NOMO-1 treated with dmso at 0.1 percent for 144 hours (cell line): Measurements from ENCODE around the gene CDK5.
"Not testable (repeated sequence)": the region's sequence is repeated elsewhere in the genome, so short reads cannot be mapped to it uniquely, and the experiment has no call there.

Source experiments
- DNase-seq: peaks from one replicate; lab custom pipeline; 2025; ENCODE audit not compliant: unreplicated experiment; lab: John Stamatoyannopoulos, UW

CDK5 gene

DNA sequence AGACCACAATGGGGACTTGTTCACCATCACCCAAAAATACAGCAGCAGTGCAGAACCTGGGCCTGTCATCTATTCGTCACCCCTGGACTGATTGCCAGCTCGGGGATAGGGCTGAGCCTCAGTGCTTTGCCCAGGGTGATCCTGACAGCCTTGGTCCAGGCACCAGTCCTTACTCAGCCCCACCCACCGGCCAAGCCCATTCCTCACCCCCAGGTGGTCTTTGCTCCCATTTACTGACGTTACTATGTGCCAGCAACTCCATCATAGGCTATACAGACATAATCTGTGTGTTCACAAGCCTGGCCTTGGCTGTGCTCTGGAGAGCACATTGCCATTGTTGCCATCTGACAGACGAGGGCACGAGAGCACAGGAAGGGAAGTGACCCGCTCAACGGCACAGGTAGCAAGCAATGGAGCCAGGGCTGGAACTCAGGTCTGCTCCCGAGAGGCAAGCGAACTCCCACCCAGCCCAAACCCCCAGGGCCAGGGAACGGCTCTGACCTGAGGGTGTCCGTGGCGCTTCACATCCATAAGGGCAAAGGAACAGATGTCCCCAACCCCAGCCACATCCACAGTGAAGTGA lies 40.2 kb downstream of the CDK5 start:
- DNase-seq = no peak

DNA sequence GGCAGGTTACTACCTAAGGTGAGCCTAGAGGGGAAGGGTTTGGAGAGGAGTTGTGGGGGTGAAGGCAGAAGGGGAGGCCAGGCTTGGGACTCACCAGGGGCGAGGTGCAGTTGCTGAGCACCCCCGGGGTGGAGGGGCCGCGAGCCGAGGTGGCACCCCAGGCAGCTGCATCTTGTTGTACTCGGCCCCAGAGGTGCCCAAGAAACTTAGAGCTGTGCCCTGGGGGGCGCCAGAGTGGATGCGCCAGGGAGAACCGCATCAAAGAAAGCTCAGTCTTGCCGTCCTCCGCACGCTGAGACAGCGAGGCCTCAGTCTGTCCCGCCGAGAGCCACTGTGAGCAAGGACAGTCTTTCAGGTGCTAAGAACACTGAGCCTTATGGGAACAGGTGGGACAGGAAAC lies 40.8 kb downstream of the CDK5 start:
- DNase-seq = no peak

DNA sequence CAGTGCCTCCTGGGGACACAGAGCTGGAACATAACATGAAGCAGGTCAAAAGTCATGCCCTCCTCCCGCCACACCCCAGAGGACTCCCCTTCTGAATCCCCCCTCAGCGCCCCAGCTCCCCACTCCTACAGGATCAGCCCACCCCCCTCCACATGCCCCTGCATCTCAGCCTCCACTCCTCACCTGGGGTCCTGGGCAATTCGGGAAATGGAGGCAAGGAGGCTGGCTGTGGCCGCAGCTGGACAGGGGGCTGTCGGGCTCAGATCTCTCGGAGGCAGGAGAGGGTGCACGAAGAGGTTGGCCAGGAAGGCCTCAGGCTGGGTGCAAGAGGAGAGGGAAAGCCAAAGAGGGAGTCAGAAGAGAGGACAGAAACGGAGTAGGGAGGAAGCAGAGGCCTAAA lies 41.2 kb downstream of the CDK5 start:
- DNase-seq = no peak

DNA sequence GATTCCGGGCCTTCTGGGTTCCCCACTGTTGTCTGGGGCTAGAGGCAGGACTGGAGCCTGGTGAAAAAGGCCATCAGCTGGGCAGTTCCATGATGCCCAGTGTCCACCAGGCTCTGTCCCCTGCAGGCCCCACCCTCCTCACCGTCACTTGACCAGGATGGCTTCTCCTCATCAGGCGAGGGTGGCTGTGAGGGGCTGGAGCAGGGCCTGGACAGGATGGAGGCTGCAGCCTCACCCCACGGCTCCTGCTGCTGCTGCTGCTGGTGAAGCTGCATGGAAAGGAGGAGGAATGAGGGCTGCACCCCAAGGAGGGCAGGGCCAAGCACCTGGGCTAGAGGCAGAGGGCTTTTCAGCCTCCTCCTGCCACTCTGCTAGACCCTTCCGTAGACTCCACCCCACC lies 41.7 kb downstream of the CDK5 start:
- no peak for DNase-seq

DNA sequence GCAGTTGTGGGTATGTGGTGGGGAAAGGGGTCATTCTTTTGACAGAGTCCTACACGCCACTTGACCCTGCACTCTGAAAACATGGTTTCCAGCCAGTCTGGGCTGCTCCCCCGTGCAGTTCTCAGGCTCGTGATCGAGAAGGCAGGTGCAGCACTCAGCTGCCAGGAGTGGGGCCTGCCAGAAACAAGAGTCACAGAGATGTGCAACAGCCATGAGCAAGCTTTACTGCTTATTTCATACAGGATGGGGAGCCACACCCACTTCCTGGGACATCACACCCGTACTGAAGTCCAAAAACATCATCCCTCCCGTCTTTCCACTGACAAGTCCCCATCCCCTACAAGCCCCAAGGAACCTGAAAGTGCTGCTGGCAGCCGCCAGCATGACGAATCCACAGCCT lies 42.7 kb downstream of the CDK5 start:
- no peak for DNase-seq

DNA sequence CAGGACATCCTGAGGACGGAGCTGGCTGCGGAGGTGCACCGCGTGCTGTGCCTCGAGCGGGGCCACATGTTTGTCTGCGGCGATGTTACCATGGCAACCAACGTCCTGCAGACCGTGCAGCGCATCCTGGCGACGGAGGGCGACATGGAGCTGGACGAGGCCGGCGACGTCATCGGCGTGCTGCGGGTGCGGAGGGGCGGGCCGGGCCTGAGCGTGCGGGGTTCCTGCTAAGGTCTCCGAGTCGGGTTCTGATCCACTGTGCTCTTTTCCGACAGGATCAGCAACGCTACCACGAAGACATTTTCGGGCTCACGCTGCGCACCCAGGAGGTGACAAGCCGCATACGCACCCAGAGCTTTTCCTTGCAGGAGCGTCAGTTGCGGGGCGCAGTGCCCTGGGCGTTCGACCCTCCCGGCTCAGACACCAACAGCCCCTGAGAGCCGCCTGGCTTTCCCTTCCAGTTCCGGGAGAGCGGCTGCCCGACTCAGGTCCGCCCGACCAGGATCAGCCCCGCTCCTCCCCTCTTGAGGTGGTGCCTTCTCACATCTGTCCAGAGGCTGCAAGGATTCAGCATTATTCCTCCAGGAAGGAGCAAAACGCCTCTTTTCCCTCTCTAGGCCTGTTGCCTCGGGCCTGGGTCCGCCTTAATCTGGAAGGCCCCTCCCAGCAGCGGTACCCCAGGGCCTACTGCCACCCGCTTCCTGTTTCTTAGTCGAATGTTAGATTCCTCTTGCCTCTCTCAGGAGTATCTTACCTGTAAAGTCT lies 43.8 kb downstream of the CDK5 start:
- no peak for DNase-seq

DNA sequence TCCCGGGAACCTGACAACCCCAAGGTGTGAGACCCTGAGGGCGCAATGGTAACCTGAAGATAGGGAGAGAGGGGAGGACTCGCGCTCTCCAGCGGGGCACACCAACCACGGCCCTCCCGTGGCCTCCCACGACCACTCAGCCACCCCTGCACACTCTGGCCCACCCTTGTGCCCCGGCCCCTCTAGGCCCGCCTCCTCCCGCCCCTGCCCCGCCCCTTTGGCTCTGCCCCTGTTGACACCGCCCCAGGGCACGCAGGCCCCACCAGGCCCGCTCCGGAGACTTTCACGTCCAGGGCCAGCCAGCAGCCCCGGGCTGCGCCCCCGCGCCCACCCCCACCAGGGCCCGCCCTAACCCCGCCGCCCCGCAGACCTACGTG lies 44.4 kb downstream of the CDK5 start:
- DNase-seq = no peak

DNA sequence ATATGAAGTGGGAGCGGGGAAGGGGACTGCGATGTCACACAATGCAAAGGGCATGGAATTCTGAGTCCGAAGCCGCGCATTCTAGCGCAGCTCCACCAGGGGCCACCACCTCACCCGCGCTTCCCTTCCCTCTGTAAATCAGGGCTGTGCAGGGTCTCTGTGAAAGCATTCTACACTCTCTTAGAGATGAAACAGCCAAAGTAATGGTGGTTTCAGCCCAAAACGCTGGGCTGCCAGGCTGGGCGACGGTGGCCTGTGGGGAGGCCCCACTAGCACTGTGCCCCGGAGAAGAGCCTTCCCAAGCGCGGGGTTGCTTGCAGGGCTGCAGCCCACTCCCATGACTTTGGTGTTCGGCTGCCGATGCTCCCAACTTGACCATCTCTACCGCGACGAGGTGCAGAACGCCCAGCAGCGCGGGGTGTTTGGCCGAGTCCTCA lies 44.8 kb downstream of the CDK5 start:
- DNase-seq = no peak

DNA sequence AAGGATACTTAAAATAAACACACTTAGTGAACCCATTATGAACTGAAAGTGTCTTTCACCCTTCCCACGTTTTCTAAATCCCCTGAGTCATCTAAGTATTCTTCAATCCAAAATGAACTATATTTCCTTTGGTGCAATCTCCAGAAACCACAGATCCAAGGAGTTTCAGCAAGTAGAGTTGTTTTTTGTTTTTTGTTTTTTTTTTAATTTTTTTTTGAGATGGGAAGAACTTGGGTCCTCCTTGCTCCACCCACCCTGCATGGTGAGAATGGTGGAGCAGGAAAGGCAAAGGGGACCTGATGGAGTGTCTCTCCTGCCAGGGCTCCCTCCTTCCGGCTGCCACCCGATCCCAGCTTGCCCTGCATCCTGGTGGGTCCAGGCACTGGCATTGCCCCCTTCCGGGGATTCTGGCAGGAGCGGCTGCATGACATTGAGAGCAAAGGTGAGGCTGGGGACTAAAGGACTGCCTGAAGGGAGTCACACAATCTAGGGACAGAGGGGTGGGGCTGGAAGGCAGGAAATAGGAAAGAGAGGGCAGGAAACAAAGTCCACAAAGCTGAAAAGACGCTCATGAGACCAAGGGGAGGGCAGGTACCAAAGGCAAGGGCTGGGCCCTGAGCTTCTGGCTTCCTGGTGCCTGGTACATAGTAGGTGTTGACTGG lies 45.5 kb downstream of the CDK5 start:
- no peak for DNase-seq

DNA sequence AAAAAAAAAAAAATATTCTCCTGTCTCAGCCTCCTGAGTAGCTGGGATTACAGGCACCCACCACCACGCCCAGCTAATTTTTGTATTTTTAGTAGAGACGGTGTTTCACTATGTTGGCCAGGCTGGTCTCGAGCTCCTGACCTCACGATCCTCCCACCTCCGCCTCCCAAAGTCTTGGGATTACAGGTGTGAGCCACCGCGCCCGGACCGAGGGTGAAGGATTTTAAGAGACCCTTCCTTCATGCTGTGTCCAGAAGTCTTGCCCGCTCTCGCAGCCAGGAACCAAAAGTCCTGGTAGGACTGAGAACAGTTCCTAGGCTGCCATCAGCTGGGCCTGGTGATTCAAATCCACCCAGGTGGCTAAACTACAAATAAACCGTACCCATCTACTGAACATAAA lies 46.1 kb downstream of the CDK5 start:
- not testable (repeated sequence) for DNase-seq

DNA sequence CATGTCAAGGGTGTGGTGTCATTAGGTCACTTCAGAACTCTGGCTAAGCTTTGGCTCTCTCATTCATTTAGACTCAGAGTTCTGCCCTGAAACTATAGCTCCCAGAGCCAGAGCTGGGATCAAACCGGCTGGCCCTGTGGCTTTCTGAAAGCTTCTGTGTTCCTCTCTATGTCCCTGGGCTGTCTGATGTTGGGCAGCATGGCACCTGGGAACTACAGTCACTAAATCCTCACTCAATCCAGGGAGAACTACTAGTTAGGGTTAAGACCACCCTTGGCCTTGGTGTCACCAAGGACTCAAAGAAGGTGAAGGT lies 46.6 kb downstream of the CDK5 start:
- no peak for DNase-seq

DNA sequence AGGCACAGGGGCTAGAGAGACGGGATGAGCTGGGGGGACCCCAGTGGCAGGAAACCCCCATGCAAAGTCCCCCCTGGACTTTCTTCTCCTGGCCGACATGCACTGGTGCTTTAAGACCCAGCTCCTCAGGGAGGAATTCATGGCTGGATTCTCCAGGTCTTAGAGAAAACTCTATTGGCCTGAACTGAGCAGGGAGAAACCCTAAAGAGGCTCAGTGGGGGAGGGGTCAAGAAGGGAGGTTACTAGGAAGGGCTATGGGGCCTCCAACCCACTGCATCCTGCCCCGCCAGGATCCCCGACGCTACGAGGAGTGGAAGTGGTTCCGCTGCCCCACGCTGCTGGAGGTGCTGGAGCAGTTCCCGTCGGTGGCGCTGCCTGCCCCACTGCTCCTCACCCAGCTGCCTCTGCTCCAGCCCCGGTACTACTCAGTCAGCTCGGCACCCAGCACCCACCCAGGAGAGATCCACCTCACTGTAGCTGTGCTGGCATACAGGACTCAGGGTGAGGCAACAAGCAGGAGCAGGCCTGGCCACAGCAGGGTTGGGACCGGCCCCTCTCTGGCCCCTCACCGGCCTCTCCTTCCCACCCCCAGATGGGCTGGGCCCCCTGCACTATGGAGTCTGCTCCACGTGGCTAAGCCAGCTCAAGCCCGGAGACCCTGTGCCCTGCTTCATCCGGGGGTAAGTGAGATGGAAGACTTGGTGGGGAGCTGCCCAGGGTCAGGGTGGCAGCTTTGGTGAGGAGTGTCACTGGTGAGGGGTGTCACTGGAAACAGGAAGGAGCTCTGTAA lies 47.2 kb downstream of the CDK5 start:
- DNase-seq = no peak

DNA sequence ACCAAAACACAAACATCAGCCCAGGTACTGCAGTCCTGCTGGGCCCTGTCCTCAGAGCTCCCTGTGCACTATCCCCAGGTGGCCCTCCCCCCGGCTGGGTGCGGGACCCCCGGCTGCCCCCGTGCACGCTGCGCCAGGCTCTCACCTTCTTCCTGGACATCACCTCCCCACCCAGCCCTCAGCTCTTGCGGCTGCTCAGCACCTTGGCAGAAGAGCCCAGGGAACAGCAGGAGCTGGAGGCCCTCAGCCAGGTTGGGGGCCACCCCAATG lies 47.7 kb downstream of the CDK5 start:
- DNase-seq = no peak

DNA sequence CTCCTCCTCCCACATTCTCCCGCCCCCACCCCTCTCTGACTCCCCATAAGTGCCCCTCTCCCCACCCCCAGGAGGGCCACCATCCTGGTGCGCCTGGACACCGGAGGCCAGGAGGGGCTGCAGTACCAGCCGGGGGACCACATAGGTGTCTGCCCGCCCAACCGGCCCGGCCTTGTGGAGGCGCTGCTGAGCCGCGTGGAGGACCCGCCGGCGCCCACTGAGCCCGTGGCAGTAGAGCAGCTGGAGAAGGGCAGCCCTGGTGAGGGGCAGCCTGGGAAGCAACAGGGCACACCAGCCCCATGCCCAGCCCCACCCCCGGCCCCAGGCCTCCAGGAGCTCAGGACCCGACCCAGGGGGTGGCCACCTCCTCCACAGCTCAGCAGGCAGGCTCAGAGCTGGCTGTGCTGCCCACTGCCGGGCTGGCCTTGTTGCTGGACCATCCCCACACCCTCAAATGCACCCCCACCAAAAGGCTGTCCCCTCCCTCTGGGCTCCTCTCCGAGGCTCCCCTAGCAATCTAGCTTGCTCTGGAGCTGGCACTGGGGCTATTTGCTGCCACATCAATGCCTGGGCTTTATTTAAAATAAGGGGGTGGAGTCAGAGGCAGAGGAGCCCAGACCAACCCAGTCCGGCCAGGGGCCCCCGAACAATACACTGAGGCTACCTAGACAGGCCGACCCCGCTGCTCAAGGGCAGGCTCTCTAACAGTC lies 48.2 kb downstream of the CDK5 start:
- no peak for DNase-seq

DNA sequence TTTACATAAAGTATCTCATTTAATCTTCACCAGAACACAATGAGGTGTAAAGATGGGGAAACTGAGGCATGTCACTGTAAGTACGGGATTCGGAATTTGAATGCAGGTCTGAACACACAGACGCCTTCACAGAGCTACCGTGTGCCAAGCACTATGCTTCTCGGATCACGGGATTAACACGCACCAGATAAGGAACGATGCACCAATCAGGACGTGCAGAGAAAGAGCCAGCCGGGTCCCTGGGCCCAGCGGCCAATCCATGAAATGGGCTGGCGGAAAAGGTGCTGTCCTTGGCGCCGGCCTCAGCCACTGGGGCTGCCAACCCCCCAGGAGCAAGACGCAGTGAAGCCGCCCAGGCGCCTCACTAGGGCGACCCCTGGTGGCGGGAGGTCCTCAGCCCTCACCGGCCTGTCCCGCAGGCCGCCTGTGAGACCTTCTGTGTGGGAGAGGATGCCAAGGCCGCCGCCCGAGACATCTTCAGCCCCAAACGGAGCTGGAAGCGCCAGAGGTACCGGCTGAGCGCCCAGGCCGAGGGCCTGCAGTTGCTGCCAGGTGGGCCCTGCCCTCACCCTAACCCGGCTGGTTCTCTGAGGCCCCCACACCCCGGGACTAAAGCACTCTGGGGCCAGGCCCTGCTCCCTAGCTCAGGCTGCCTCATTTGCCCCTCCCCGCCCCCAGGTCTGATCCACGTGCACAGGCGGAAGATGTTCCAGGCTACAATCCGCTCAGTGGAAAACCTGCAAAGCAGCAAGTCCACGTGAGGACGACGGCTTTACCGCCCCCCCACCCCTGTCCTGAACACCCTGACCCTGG lies 49.0 kb downstream of the CDK5 start:
- DNase-seq = peak; percentile 41

DNA sequence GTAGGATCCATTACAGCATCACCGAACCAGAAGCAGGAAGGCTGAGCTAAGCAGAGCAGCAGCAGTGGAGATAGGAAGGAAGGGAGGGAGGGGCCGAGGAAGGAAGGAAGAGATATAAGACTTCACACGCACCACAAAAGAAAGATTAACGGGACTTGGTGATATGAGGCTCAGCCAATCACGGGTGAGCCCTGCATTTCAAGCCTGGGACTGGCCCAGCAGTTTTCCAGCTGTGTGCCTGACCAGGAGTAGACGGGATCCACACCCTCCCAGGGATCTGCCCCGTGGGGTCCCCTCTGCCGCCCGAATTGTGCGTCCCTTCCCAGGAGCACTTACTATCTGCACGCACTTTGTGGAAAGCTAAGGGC lies 49.6 kb downstream of the CDK5 start:
- DNase-seq = no peak

DNA sequence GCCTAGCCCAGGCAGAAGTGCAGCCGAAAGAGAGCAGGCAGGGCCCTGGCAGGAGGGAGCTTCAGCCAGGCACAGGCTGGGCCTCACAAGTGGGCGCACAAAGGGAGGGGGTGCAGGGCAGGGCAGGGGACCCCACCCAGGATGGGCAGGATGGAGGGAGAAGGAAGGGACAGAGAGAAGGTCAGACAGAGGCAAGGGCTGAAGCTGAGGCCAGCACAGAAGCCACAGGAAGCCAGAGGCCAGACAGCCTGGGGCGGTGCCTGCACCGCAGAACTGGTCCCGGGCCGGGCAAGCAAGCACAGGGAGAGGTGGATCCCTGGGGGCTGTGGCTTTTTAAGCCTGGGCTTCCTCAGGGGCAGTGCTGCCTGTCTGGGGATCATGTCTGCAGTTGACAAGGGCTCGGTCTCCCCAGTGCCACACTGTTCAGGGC lies 50.2 kb downstream of the CDK5 start:
- no peak for DNase-seq

DNA sequence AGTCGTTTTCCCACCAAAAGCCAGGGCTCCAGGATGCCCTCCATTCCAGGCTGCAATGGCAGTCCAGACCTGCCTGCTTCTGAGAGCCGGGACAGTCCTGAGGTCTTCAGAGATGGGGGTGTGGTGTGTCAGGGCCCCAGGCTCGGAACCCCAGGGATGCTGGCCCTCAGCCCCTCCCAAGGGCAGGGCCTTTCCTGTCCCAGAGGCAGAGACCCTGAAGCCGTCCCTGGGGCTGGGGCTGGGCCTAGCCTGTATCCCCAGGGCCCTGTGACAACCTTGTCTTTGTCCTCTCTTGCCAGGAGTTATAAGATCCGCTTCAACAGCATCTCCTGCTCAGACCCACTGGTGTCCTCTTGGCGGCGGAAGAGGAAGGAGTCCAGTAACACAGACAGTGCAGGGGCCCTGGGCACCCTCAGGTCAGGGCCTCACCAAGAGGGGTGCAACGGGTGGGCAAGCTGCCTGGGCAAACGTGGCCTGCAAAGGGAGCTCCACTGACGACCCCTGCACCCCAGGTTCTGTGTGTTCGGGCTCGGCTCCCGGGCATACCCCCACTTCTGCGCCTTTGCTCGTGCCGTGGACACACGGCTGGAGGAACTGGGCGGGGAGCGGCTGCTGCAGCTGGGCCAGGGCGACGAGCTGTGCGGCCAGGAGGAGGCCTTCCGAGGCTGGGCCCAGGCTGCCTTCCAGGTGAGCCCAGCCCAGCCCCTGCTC lies 51.0 kb downstream of the CDK5 start:
- no peak for DNase-seq

DNA sequence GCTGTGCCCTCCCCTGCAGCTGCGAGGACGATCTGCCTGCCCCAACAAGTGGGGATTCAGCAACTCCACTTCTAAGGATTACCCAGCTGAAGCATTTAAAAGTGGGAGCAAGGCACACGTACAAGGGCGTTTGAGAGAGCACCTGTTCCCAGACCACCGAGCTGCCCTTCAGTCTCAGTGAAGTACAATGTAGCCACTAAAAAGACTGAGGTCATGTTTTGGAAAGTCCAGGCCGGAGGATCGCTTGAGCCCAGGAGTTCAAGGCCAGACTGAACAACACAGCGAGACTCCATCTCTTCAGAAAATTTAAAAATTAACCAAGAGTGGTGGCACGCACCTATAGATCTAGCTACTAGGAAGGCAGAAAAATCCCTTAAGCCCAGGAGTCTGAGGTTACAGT lies 52.1 kb downstream of the CDK5 start:
- no peak for DNase-seq
